Middle frontal gyrus (tissue), 1 donor: ENCODE results near the gene MCM3.

Experiments
- DNase-seq: peaks from one replicate; pipeline ENCODE4 v3.0.0-alpha.2; 2015; ENCODE audit warnings: low spot score; ENCODE audit errors: extremely low spot score

Gene MCM3

DNA sequence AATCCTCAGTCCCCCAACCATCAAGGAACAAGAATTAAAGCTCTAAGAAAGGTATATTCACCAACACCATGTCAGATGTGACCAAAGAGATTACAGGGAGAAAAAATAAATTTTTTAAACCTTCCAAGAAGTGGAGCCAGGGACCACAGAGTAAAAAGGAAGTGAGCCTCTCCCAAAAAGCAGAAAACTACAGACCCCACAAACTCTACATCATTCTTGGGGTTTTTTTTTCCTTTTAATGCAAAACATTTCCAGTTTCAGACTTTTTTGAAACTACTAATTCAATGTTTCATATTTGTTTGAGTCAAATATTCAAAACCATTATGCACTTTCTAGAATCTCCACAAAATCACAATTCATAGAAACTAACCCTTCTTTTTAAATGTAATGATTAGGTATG lies 33.4 kb downstream of the MCM3 start:
- no peak for DNase-seq

DNA sequence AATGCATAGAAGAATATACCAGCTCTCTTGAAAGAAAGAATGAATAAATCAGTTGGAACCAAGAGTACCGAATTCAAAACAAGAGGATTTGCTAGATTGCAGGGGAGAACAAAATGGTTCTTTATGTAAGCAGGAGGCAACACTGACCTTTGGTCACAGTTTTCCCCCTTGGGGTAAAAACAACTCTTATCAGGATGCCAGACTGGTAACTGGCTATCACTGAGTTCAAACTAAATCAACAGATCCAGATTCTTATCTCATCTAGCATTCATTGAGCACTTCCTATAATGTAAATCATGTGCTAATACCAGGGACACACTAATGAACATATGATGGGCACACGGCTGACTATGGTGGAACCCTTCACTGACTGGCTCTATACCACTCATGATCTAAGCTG lies 35.5 kb downstream of the MCM3 start:
- DNase-seq = no peak

DNA sequence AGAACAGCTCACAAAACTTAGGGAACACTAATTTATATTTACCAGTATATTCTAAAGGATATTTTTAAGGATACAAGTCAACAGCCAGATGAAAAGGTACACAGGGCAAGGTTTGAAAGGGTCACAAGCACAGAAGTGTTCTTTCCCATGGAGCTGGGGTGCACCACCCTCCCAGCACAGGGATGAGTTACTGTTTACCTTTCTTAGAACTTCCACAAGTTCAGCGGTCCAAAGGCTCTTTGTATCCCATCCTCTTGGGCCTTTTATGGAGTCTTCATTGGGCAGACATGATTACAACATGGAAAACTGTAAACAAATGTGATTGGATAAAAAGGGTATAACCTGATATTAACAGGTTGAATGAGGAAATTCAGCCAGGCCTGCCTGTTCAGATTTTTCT lies 39.1 kb downstream of the MCM3 start:
- no peak for DNase-seq

DNA sequence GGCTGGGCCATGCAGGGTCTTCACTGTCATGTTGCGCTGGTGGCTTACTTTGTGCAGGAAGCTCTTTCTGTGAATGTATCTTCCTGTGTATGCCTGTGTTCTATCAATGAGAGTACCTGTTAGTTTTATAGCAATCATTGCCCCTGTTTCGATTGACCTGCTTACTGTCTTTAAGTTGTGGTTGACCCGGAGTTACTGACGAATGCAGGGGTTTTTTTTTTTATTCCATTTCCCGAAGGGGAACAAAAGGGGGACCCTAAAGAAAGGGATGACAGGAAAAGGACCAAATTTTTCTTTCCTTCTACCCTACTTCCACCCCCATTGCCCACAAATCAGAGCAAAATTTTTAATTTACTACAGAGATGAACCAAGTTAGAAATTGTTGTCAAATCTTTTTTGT lies 40.1 kb downstream of the MCM3 start, which contains the start of gene IL17F:
Gene IL17F, minus strand, starts transcription at position 101 of the 400 bp plus-strand sequence. Its CDS starts 71 bp downstream, at position 30.
- DNase-seq = no peak

DNA sequence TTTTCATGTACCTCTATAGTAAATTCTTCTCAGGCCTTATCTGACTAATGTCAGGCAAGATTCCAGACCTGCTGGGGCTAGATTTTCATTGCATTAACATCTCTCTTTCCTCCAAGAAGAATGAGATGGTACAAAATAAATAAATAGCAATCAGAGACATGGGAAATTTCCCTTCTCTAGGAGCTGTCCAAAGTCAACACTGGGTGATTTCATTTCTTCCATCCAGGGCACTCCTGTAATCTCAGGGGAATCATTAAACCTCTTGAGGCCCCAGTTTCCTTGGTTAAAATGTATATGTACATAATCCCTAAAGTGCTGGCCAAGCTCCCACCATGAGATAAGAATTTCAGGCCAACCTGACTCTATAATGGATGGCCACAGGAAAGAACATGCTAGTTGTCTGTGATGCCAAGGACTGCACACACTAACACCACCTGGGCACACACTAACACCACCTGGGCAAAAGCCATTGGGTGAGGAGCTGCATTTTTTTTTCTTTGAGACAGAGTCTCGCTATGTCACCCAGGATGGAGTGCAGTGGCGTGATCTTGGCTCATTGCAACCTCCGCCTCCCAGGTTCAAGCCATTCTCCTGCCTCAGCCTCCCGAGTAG lies 41.2 kb downstream of the MCM3 start:
- no peak for DNase-seq

DNA sequence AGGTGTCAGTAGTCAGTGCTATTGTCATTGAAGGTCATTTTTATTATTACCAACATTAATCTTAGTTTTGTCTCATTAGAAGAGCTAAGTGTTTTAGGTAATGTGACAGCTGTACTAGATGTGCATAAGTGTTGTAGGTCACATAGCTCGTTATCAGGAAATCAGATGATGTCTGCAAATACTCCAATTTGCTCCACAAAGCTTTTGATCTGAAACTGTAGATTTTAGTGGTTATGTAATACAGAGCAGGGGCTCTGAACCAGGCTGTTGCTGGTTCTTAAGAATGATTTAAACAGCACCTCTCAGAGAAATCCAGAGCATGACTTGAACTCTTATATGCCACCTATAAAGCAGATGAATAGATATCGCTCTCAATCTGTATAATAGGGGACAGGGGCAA lies 42.7 kb downstream of the MCM3 start:
- no peak for DNase-seq

DNA sequence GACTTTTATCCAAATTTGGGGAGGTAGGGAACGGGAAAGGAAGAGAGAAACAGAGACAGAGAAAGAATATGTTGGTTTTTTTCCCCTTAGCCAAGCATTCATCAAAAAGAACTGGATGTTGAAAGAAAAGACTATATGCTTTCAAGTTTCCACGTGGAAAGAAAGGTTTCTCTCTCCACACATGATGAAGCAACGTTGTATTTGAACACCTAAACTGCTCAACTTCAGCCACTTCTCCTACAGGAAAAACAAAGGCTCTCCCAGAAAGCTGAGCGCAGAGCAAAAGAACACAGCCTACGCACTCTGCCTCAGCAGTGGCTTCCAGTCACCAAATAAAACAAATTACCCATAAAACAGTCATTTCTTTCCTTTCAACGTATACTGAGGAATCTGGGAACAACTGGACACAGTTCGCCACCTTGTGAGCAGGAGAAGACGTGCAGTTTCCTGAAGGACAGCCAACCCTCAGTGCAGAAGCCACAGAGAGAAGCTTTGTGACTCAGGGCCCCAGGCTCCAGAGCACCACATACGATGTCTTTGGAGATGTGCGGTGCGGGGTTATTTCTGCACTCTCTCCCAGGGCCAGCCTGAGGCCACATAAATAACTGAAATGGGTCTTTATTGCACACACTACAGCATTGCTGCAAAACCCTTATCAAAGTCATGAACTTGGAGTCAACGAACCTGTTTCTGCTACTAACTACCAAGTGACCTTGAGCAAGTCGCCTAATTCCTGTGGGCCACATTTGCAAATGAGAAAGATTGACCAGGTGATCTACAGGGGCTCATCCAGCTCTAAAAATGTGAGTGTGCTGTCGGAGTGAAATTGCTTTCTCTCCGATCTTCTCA lies 50.3 kb downstream of the MCM3 start:
- DNase-seq = no peak

DNA sequence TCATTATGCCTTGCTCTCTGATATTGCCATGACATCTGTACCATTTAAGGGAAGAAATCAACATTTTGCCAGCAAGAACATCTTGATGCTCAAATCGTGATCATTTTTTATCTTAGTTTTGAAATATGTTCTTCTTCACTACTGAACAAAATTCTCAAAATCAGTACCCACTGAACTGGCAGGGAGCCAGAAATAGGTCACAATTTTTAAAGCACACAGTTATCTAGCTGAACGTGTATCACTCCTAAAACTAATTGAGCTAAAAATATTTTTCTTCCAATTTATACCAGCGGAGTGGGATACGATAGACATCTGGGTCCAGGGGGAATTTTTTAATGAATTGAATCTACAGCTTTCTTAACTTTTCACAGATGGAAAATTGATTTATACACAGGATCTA lies 51.5 kb downstream of the MCM3 start:
- DNase-seq = no peak

DNA sequence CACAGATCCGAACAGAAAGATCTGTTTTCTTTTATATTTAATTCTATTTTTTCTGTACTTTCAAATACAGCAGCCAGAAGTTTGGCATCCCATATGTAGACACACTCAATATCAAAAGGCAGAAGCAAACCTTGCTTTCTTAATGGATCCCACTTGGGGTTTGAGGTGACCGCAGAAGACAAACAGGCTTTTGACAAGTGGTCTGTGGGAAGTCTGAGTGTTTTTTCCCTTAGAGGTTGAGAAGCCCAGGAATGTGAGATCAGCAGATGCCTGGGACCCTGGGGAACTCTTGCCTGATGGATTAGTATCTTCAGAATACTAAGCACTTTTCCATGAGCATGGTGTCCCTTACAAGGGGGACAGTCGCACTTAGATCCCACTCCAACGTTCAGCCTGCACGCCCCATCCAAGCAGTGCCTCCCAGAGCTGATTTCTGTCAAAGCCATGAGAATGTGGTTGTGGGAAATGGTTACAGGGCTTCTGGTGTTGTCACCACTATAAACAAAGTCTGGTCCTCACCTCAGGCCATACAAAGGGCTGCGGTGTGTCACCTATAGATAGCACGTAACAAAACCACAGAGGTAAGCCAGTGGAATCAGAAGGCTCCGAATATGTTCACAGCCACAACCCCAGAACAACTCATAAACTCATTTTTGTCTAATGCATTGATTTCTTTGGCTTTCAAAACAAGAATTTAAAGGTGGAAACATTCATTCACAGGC lies 53.0 kb downstream of the MCM3 start:
- DNase-seq = no peak

DNA sequence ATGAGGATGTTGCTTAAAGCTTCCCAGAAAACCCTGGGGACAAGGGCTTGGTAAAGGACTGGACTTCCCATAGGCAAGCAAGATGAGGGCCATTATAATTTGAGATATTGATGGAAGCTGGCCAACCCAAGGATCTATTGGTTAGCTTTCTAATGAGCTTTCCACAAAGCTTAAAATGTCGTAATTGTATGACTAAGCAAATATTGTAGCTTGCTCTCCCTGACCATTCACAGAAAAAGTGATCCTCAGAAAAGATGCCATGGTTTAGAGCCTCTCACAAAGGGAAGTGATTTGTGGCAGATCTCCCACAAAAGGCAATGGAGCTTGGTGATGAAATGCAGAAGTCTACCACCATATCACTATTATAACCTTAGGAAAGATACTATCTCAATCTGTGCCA lies 53.9 kb downstream of the MCM3 start:
- no peak for DNase-seq

DNA sequence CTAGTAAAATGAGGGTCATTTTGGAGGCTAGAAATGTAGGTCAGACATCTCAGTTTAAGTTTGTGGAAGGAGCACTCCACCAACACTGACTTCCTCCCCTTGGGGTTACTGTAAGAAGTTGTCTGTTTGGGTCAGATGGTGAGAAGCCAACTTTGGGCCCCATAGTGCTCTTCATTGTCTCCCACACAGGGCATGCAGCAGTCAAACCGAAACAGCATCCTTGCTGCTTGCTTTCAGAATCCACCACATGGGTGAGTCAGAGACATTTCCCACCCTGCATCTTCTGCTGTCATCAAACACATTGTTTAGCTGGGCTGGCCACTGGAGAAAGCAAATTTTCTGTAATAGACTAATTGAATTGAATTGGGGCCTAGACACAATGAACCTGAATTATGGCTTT lies 57.0 kb downstream of the MCM3 start:
- no peak for DNase-seq

DNA sequence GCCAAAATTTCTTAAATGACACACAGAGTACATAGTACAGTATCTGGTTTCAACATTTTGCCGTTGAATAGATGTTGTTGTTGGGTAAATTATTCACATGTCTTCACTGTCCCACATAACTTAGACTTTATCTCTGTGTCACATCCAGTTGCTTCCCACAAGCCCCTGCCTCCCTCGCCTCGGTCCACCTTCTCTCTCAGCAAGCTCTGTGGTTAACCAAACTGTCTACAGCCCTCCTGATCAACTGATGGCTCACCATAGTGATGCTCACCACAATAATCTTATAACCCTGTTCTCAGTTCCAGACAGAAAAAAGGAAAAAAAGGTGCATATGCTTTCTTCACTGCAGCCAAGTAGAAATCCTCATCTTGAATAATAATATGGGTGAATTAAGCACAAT lies 63.2 kb downstream of the MCM3 start:
- DNase-seq = no peak

DNA sequence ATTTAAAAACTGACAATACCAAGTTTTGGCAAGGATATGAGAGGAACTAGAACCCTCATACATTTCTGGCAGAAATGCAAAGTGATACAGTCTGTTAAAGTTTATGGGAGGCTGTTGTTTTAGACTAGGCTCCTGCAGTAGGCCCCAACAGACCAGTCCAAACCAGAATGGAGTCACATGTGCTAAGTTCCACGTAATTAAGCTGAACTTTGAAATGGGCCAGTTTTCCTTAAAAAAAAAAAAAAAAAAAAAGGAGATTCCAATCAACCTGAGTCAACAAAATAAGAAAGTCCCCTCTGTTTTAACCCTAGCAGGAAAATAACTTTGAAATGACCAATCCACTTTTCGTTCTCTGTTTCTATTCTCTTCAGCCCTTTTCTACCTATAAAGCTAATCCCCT lies 66.8 kb downstream of the MCM3 start:
- no peak for DNase-seq

DNA sequence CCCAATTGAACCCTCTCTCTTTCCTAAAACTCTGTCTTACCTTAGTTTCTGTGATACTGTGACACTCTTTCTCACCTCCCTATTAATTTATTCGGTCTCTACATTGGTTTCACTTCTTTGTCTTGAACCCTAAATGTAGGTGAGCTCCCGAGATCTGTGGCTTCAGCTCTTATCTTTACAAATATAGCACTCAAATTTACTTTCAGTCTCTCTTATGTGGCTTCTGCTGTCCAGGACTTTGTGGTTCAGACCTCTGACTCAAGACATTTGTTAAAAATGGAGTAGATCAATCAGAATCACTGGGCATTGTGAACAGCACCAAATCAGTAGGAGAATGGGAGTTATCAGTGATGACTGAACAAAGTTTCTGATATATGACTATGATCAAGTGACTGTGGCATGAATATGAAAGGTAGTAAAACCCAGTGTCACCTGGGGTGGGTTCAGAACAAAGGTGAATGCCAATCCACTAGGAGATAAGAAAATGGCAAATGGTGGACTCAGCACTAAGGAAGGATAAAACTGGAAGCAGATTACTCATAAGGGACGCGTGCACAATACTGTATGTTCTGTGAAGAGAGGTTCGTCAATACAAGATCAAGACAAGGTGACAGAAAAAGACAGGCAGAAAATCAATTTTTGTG lies 67.5 kb downstream of the MCM3 start:
- DNase-seq = no peak

DNA sequence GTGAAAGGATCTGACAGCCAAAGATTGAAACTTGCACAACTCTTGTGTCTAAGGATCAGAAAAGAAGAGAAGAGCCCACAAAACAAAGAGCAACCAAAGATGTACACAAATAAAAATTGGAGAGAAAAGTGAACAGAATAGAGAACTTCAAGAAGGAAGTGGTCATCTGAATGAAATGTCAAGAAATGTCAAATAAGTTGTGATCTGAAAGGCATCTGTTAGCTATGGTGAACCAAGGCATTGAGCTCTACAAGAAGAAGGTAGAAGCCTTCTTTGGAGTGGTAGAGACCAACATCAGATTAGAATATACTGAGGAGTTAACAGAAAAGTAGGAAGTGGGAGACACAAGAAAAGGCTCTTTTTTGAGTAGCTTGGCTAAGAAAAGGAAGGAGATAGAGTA lies 68.8 kb downstream of the MCM3 start:
- no peak for DNase-seq
